ENCODE results near the gene IGFL1. TPM values are rescaled to one million over a fixed set of nuclear protein-coding genes. Genes with fewer than 3 reads are reported as not detected.
"Not testable (repeated sequence)": the region's sequence is repeated elsewhere in the genome, so short reads cannot be mapped to it uniquely, and the experiment has no call there.

IGFL1 gene
- not detected for total RNA-seq

DNA sequence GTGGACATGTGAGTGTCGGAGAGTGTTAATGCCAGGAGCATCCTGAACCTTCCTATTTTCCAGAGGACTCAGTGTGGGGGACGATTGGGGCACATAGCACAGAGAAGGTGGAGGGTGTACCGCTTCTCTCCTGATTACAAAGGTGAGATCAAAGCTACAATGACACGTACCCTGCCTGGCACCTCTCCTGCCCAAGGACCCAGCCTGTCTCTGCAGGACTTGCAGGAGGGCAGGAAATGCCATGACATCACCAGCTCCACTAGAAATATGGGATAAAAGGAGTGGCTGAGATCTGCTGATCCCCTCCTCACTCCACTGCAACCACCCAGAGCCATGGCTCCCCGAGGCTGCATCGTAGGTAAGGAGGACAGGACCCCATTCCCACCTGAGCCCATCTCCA is at the start of gene IGFL1:
IGFL1 (plus strand) TSS at position 301 of the 400 bp plus-strand sequence; CDS start at position 334, 33 bp downstream.
- no peak for DNase-seq (ENCODE audit: low spot score in 2 of 2)
- FAIRE-seq, result no peak

DNA sequence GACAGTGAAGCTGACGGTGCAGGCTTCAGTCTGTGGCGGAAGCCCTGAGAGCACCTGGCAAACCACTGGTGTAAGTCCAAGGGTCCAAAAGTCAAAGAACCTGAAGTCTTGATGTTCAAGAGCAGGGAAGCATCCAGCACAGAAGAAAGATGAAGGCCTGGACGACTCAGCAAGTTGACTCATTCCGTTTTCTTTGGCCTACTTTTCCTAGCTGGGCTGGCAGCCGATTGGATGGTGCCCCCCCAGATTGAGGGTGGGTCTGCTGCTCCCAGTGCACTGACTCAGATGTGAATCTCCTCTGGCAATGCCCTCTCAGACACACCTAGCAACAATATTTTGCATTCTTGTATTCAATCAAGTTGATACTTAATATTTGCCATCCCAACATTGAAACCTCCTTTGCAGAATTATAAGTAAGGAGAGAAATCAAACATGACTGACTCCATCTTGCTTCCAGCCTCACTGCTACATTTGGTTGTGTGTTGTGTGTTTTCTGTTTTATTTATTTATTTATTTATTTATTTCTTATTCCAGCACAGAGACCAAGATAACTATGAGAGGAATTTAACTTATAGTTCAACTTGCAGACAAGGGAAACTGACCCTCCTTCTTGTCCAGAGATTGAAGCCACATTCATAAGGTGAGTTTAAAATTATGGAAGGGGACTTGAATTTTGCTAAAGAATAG is 48.7 kb upstream of the IGFL1 start:
- FAIRE-seq, result no peak

DNA sequence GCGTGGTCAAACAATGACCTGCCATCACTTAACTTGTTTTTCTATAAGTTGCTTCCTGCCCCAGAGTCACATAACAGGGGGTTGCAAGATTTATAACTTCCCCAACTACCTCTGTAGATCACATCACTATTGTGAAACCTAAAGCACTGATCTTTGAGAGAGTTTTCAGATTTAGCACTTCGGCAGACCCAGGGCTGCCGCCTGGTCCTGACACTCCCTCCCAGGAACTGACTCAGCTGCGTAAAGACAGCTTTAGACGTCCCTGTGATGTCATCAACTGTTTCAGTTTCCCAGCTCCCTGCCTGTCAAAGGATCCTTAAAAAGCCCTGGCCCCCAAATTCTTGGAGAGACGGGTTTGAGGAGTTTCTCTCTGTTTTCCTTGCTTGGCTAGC is 48.2 kb upstream of the IGFL1 start:
- FAIRE-seq, result no peak

More for the DNA sequence above, 48.7 kb upstream of the IGFL1 start:
- DNase-seq (ENCODE audit: low spot score in 2 of 2), result no peak

DNA sequence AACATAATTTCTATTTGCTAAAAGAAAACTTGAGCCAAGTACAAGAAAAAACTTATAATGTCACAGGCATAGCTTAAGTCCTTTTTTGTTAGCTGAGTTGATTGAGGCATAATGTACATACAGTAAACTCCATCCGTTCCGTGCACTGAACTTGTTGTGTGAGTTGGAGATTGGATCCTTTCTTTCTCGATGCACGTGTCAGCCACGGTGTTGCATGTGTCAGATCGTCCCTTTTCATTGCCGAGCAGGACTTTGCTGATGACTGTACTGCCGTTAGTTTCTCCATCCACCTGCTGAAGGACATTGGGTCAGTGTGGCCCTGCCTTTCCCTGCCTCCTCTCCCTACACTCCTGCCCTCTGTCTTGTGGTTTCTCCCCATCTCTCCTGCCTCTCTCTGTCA is 47.1 kb upstream of the IGFL1 start:
- DNase-seq (ENCODE audit: low spot score in 2 of 2) (no peak), FAIRE-seq (no peak)

More for the DNA sequence above, 48.2 kb upstream of the IGFL1 start:
- no peak for DNase-seq (ENCODE audit: low spot score in 2 of 2)

DNA sequence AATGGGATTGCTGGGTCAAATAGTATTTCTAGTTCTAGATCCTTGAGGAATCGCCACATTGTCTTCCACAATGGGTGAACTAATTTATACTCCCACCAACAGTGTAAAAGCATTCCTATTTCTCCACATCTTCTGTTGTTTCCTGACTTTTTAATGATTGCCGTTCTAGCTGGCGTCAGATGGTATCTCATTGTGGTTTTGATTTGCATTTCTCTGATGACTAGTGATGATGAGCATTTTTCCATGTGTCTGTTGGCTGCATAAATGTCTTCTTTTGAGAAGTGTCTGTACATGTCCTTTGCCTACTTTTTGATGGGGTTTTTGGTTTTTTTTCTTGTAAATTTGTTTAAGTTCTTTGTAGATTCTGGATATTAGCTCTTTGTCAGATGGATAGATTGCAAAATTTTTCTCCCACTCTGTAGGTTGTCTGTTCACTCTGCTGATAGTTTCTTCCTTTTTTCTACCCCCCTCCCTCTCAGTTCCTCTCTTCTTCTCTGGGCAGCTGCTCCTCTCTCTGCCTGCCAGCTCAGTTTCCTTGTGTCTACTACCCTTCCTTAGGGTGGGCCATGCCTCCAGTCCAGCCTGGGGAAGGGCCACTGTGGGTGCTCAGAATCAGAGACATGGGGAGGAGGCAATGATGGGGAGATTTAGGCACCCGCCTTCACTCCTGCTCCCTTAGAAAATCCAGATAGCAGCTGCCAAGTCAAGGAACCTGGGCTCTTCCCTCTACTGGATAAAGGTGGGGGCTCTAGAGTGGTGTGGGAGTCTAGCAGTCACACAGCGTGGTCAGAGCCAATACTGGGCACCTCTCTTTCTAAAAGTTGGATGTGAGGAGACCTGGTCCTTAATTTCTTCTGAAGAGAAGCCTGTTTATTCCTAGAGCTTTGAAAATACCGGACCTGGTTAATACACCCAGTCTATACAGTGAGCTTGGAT is 44.5 kb upstream of the IGFL1 start:
- not testable (repeated sequence) for DNase-seq (ENCODE audit: low spot score in 2 of 2); FAIRE-seq

DNA sequence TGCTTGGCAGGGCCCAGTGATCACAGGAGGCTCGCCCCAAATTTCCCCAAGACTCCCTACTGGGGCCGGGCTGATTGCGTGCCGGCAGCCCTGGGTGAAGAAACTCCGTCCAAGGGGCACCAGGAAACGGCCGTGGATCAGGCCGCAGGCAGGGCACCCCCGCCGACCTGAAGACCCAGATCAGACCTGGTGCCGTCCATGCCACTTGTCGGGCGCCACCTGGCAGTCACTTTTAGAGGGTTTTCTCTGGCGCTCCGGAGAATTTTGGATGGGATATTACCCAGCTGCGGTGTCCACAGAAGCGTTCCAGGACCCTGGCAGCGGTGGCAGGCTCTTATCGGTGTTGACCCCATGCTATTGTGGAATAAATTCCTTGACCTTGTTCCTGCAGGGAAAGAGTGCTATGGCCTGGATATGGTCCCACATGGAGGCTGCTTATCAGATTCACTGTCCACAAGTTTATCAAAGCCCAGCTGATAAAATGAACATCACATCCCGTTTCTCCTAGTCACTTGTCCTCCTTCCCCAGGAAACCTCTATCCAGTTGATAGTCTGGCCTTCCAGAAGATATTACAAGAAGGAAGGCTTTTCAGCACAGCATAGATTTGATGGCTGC is 43.3 kb upstream of the IGFL1 start:
- FAIRE-seq, result no peak
- DNase-seq (ENCODE audit: low spot score in 2 of 2), result no peak

DNA sequence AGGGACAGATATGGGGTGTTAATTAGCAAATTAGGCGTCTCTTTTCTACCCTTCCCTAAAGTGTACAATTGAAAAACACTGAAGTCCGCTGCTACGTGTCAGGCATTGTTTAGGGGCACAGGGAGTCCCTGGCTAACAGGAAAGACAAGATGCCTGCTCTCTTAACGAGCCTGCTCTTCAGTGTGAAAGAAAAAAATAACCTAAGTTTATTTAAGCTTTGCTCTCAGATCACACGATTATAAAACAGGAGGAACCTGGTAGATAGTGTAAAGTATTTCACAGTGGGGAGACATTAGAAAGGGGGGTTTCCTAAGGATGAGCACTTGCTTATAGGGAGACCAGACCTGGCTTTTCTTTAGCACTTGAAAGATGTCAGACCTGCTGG is 42.8 kb upstream of the IGFL1 start:
- no peak for DNase-seq (ENCODE audit: low spot score in 2 of 2)
- no peak for FAIRE-seq

DNA sequence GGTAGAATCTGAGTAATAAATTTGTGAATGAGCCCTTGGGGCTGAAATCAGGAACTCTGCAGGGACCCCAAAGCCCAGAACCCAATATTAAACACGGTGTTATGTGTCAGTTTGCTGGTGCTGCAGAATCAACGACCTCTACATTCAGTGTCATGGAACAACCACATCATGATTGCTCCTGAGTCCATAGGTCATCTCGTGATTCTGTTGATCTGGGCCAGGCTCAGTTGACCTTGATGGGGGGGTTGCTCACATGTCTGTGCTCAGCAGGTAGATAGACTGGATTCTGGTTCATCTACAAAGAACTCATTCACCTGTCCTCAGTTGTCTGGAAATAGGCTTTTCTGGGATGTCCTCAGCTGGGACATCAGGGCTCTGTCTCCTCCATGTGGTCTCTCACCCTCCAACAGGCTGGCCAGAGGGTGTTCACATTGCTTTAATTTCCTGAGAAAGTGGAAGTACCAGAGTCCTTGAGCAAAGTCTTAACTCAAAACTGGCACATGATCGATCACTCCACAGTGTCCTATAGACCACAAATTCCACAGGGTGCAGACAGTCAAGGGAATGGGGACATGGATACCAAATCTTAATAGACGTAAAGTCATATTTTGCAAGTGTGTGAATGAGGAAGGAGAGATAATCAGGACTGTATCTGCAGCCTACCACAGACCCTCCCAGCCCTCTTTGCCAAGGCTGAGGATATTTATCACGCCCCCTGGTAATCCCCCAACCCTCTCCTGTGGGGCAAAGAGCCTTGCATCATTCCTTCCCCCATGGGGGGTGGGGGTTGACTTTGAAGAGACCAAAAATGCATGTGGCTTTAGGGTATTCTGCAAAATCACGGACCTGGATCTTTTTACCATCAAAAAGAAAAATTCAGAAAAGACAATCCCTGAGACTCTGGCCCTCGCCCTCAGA is 39.3 kb upstream of the IGFL1 start:
- DNase-seq (ENCODE audit: low spot score in 2 of 2) (no peak), FAIRE-seq (no peak)

DNA sequence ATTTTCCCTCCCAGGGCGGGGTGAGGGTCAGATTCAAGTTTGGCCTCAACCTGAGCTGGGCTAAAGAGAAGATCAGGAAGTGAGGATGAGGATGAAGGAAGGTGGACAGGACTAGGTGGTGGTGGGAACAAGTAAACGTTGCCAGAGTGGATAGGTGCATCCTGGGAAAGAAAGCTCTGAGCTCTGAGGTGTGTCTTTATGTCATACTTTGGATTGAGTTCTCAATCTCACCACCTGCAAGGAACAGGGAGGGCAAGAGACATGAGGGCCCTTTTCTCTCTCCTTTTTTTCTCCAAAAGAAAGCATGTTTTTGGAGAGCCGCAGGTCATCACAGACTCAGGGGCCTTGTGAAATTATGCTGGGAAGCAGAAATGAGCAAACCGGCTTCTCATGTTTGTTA is 38.2 kb upstream of the IGFL1 start:
- no peak for DNase-seq (ENCODE audit: low spot score in 2 of 2)
- no peak for FAIRE-seq

DNA sequence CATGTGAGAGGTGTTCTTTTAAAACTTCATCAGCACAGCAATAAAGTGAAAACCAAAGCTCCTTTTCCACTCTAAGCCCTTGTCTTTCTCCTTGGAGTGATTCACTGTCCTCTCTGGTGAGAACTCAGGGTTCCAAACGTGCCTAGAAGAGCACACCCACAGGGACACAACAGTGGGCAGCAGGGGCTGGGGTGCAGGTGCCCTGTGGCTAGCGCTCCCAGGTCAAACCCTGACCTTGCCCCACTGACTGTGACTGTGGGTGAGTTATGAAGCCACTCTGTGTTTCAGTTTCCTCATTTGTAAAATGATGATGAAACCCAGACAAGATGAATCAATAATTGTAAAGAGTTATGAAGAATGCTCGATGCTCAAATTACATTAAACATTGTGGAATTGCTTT is 37.6 kb upstream of the IGFL1 start:
- DNase-seq (ENCODE audit: low spot score in 2 of 2) (no peak), FAIRE-seq (no peak)

DNA sequence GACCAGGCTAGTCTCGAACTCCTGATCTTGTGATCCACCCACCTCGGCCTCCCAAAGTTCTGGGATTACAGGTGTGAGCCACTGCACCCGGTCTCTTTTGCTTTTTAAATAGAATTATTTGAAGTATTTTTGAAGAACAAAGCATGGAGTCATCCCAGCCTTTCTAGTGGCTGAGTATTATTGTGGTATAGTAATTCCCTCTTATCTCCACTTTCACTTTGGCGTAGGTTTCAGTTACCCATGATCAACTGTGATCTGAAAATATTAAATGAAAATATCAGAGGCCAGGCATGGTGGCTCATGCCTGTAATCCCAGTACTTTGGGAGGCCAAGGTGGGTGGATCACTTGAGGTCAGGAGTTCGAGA is 36.9 kb upstream of the IGFL1 start:
- not testable (repeated sequence) for FAIRE-seq; DNase-seq (ENCODE audit: low spot score in 2 of 2)

DNA sequence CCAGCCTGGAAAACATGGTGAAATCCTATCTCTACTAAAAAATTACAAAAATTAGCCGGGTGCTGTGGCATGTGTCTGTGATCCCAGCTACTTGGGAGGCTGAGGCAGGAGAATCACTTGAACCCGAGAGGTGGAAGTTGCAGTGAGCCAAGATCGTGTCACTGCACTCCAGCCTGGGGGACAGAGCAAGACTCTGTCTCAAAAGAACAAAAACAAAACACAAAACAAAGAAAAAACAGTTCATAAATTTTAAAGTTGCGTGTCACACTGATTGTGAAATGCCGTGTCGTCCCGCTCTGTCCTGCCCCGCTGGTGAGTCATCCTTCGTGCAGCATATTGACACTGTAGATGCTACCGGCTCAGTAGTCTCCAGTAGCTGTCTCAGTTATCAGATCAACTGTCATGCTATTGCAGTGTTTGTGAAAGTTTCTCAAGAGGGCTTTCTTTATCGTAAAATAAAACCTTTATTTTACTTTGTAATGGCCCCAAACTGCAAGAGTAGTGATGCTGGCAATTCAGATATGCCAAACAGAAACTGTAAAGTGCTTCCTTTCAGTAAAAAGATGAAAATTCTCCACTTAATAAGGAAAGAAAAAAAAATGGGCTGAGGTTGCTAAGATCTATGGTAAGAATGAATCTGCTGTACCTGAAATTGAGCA is 36.4 kb upstream of the IGFL1 start:
- DNase-seq (ENCODE audit: low spot score in 2 of 2) (no peak), FAIRE-seq (no peak)

DNA sequence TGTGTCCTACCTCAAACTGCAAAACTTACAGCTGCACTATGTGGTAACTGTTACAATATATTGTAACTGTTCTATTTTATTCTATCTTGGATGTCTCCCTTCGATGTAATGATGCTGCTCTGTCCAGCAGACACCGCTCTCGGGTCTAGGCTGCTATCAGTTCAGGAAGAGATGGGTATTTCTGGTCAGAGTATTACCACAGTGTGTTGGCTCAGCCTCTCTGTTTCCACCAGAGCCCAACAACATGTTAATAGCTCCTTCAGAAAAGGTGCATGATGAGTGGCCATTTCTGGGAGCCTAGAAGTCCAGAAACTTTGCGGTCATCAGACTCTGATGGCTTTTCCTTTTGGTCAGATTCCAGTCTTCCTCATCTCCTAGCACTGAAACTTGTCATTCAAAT is 35.9 kb upstream of the IGFL1 start:
- no peak for FAIRE-seq
- DNase-seq (ENCODE audit: low spot score in 2 of 2), result no peak

DNA sequence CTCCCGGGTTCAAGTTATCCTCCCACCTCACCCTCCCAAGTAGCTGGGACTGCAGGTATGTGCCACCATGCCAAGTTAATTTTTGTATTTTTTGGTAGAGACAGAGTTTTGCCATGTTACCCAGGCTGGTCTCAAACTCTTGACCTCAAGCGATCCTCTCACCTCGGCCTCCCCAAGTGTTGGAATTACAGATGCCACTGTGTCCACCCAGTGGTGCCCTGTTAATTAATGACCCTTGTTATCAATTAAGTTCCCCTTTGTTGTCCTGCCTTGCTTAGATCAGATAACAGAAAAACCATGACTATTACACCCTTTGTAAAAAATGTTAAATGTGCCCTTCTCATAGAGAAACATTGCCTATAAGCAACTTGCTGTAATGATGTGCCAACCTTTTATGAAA is 34.4 kb upstream of the IGFL1 start:
- FAIRE-seq (no peak), DNase-seq (ENCODE audit: low spot score in 2 of 2) (no peak)

DNA sequence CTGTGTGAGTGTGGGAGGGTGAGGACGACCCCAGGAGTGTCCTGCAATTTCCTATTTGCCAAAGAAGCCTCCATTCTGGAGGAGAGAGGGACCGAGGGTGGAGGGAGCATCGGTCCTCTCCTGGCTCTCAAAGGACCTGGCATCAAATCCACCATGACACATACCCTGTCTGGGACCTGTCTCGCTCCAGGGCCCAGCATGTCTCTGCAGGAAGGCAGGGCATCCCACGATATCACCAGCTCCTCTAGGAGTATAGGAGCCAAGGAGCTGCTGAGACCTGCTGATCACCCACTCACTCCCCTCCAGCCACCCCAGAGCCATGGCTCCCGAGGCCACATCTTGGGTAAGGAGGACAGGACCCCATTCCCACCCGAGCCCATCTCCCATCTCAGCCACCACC is 33.6 kb upstream of the IGFL1 start:
- not testable (repeated sequence) for DNase-seq (ENCODE audit: low spot score in 2 of 2); FAIRE-seq

DNA sequence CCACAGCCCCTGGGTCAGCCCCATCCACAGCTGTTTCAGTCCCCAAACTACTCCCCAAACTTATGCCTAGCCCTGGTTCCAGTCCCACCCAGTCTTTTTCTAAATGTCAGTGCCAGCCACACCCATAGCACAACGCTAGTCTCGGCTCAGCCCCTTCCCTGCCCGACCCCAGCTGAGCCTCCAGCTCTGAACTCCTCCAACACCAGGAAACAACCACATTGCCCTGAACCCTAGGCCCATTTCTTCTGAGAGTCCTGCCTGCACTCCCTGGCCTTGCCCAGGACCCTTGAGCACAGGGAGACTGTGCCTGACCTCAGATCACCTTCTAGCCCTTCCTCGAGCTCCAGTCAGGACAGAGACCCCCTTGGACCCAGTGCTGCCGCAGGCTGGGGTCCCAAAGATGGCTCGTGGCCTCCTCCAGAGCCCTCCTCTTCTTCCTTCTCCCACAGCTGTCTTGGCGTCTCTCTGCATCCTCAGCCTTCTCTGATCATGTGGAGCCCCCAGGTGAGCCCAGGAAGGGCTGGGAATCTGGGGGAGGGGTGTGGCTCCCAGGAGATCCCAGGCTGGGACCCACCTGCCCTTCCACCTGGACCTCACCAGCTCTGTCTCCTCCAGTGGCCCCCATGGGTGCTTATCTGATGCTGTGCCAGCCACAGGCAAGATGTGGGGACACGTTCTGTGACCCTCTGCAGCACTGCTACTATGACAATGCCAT is 33.0 kb upstream of the IGFL1 start:
- DNase-seq (ENCODE audit: low spot score in 2 of 2) (no peak), FAIRE-seq (no peak)

DNA sequence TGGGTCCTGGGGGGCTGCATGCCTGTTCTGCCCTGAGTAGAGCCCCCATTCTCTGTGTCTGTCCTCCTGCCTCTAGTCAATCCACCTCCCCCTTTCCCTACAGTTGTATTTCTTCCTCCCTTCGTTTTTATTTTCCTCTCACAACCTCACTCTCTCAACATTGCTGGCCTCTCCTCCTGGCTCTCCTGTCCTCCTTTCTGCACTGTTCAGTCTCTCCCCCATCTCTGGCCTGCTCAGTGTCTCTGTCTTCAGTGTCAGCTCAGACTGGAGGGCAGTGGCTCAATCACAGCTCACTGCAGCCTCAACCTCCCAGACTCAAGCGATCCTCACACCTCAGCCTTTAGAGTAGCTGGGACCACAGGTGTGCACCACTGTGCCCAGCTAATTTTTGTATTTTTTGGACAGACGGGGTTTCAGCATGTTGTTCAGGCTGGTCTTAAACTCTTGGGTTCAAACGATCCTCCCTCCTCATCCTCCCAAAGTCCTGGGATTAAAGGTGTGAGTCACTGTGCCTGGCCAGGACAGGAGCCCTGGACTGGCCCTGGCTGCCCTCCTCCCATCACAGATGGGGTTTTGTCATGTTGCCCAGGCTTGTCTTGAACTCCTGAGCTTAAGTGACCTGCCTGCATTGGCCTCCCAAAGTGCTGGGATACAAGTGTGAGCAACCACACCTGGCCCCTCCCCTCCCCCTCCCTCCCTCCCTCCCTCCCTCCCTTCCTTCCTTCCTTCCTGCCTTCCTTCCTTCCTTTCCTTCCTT is 32.0 kb upstream of the IGFL1 start:
- FAIRE-seq (no peak), DNase-seq (ENCODE audit: low spot score in 2 of 2) (no peak)

DNA sequence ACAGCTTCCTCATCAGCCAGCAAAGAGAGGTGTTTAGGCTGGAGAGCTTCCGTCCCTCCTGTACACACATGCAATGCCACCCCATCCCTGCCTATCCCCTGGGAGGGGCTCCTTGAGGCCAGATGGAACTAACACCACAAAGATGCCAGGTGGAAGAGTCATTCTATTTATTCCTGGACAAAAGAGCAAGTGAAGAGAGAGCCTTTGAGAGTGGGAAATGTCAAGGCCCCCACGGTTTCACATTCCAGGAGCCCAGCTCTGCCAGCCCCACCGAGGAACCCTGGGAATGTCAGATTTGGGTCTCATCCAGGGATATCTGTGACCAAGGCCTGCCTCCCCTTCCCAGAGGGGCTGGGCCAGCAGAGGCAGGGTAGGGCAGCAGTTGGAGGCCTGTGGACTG is 30.8 kb upstream of the IGFL1 start:
- FAIRE-seq (no peak), DNase-seq (ENCODE audit: low spot score in 2 of 2) (no peak)
